K562 (cell line): ENCODE results near the gene ITGB2. TPM values are rescaled to one million over a fixed set of nuclear protein-coding genes. Genes with fewer than 3 reads are reported as not detected.

Experiments used
- BMI1 ChIP-seq: fragments of 150-350 bp; IDR thresholded peaks from 2 replicates; pipeline ENCODE4 v1.6.1; 2014; ENCODE audit warnings: low read length
- CBFB ChIP-seq: sonication (generic); formaldehyde crosslinking; IDR thresholded peaks from 2 replicates; pipeline ENCODE4 v1.4.0; 2020; ENCODE audit warnings: mild to moderate bottlenecking, missing genetic modification reagents
- CSDE1 ChIP-seq, 2 experiments: fragments of 450-650 bp; IDR thresholded peaks; 2 replicates each; pipeline ENCODE4 v1.6.1; 2016; ENCODE audit warnings: mild to moderate bottlenecking in 1 of 2
- FOXP1 ChIP-seq: sonication (generic); formaldehyde crosslinking; IDR thresholded peaks from 2 replicates; pipeline ENCODE4 v1.8.0; 2022; ENCODE audit warnings: mild to moderate bottlenecking, missing genetic modification reagents
- GATA2 ChIP-seq: sonication (generic); formaldehyde crosslinking; IDR thresholded peaks from 2 replicates; pipeline ENCODE4 v1.4.0; 2020; ENCODE audit warnings: mild to moderate bottlenecking, missing genetic modification reagents
- GTF3C2 ChIP-seq: IDR thresholded peaks from 3 replicates; pipeline ENCODE4 v1.6.1; 2011; ENCODE audit warnings: borderline replicate concordance, mild to moderate bottlenecking, moderate library complexity; ENCODE audit not compliant: insufficient read length; ENCODE audit errors: extremely low read depth
- MXI1 ChIP-seq: IDR thresholded peaks from 2 replicates; pipeline ENCODE4 v1.6.1; 2011; ENCODE audit warnings: low read depth, mild to moderate bottlenecking, improper control_type of control experiment, low read length
- SIX5 ChIP-seq, 2 experiments: IDR thresholded peaks; 2 replicates each; pipeline ENCODE4 v1.6.1; 2011; ENCODE audit warnings: low read length in 2 of 2, borderline replicate concordance in 1 of 2, low read depth in 1 of 2, mild to moderate bottlenecking in 1 of 2, moderate library complexity in 1 of 2; ENCODE audit not compliant: insufficient read depth in 1 of 2
- TEAD4 ChIP-seq, 2 experiments: sonication (generic) in 1 of 2; formaldehyde crosslinking in 1 of 2; IDR thresholded peaks; 2 replicates each; pipeline versions ENCODE4 v1.6.1 to v1.8.0; 2012 to 2022; ENCODE audit warnings: borderline replicate concordance in 1 of 2, inconsistent platforms in 1 of 2, low read length in 1 of 2, mild to moderate bottlenecking in 1 of 2, missing genetic modification reagents in 1 of 2
- ZKSCAN1 ChIP-seq: fragments of 150-350 bp; IDR thresholded peaks from 2 replicates; pipeline ENCODE4 v1.6.1; 2016; ENCODE audit warnings: low read depth, low read length
- ZNF274 ChIP-seq: IDR thresholded peaks from 2 replicates; pipeline ENCODE4 v1.6.1; 2011; ENCODE audit warnings: low read depth, mild to moderate bottlenecking, low read length, moderate library complexity, borderline replicate concordance
- ZNF449 ChIP-seq: fragments of 250-450 bp; sonication (Bioruptor Pico); IDR thresholded peaks from 2 replicates; pipeline ENCODE4 v1.8.0; 2022; ENCODE audit warnings: moderate library complexity, mild to moderate bottlenecking, inconsistent platforms
- ZNF551 ChIP-seq: fragments of 250-450 bp; sonication (Bioruptor Pico); IDR thresholded peaks from 2 replicates; pipeline ENCODE4 v1.5.0; 2021; ENCODE audit warnings: mild to moderate bottlenecking, moderate library complexity
- ZNF75A ChIP-seq: fragments of 450-650 bp; formaldehyde crosslinking; IDR thresholded peaks from 2 replicates; pipeline ENCODE4 v1.4.0; 2020; ENCODE audit warnings: mild to moderate bottlenecking
- polyA plus RNA-seq, 8 experiments: library from polyadenylated mRNA; depleted of rRNA in 4 of 8; stranded (reverse) in 5 of 8; unstranded in 3 of 8; fragments of >200 nt; fragmentation: Nextera tagmentation in 2 of 8; fragmentation: Illumina TruSeq in 1 of 8; extraction: Ambion mirVana in 2 of 8; extraction: Trizol in 1 of 8; gene quantifications; 2 replicates each; pipeline versions ENCODE4 v1.2.1 to v1.2.3, GENCODE V29; 2011 to 2014; ENCODE audit warnings: inconsistent platforms in 1 of 8, missing spikeins in 1 of 8
- total RNA-seq, 7 experiments: library from RNA; depleted of rRNA in 6 of 7; stranded (reverse); fragments of >200 nt in 6 of 7; fragmentation: Illumina TruSeq in 2 of 7; extraction: Trizol in 2 of 7; gene quantifications; 2 replicates each; pipeline versions ENCODE4 v1.2.1 to v1.2.3, GENCODE V29; 2011 to 2021; ENCODE audit warnings: low replicate concordance in 1 of 7
- TF ChIP-seq, protein P1 (sequence below): fragments of 250-450 bp; sonication (Bioruptor Pico); IDR thresholded peaks from 2 replicates; pipeline ENCODE4 v1.8.0; 2022; ENCODE audit warnings: inconsistent platforms
- TF ChIP-seq, protein P2 (sequence below), 2 experiments: fragments of 200-800 bp in 1 of 2; sonication (Bioruptor generic) in 1 of 2; sonication (generic) in 1 of 2; formaldehyde crosslinking in 1 of 2; IDR thresholded peaks in 1 of 2; conservative IDR thresholded peaks in 1 of 2; 2 replicates each; pipeline versions ENCODE4 v1.5.0 to v1.6.1; 2016 to 2020; ENCODE audit warnings: missing compliant biosample characterization in 1 of 2, missing genetic modification characterization in 1 of 2, missing genetic modification reagents in 1 of 2
- TF ChIP-seq, protein P3 (sequence below): fragments of 450-650 bp; IDR thresholded peaks from 2 replicates; pipeline ENCODE4 v1.7.0; 2016; ENCODE audit warnings: borderline replicate concordance

ITGB2 gene
- total and polyA plus RNA-seq, 9 of the 15 experiments (the other 6 are each of a cell fraction or from before 2014, with no cell fraction given) = 0.07 to 1.3 (median 0.51) TPM; not detected in 2

DNA sequence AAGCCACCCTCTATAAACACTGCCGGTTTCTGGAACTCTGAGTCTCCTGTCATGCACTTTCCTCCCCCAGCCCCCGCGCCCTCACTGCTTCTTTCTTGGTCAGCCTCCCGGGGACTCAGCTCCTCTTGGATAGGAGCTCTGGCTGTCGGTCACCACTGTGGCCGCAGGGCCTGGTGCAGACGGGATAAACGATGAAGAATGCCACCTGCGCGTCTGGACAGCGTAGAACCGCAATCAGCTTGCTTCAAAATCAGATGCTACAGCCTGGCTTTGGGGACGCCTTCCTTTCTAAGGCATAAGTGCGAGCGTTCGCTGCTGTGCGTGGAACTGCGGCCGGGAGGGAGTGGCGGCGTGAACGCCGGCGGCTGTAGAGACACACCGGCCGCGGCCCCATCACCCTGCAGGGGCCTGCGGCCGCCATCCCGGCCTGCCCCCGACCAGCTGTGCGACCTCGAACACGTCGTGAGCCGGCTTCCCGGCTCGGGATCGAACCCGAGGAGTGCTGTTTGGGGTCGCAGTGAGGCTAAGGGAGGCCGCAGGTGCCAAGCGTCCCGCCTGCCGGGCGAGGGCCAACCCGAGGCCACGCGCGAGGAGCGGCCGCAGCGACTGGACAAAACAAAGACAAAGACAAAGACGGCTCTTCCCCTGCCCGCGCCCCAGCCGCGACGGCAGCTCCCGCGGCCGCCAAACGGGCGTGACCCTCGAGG is 47.9 kb downstream of the ITGB2 start (continued):
- TF ChIP-seq GTF3C2 (no peak), ZKSCAN1 (no peak), ZNF551 (CRISPR knock-in tag) (no peak), BMI1 (no peak), CBFB (no peak), CSDE1 (IDR thresholded peaks at IDR 0.05) (no peak), GATA2 (CRISPR knock-in tag) (no peak), ZNF274 (no peak), SIX5 (IDR thresholded peaks at IDR 0.05; ENCODE audit: borderline replicate concordance in 1 of 2, insufficient read depth in 1 of 2, low read depth in 1 of 2, low read length in 2 of 2) (no peak), FOXP1 (CRISPR knock-in tag) (no peak), TEAD4 (IDR thresholded peaks at IDR 0.05; ENCODE audit: low read length) (no peak), TEAD4 (CRISPR knock-in tag; IDR thresholded peaks at IDR 0.05; ENCODE audit: borderline replicate concordance) (no peak), MXI1 (no peak), ZNF449 (CRISPR knock-in tag) (no peak), ZNF75A (CRISPR knock-in tag) (no peak)
- TF ChIP-seq, protein P1, sequence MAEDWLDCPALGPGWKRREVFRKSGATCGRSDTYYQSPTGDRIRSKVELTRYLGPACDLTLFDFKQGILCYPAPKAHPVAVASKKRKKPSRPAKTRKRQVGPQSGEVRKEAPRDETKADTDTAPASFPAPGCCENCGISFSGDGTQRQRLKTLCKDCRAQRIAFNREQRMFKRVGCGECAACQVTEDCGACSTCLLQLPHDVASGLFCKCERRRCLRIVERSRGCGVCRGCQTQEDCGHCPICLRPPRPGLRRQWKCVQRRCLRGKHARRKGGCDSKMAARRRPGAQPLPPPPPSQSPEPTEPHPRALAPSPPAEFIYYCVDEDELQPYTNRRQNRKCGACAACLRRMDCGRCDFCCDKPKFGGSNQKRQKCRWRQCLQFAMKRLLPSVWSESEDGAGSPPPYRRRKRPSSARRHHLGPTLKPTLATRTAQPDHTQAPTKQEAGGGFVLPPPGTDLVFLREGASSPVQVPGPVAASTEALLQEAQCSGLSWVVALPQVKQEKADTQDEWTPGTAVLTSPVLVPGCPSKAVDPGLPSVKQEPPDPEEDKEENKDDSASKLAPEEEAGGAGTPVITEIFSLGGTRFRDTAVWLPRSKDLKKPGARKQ = no peak
- TF ChIP-seq, protein P2, sequence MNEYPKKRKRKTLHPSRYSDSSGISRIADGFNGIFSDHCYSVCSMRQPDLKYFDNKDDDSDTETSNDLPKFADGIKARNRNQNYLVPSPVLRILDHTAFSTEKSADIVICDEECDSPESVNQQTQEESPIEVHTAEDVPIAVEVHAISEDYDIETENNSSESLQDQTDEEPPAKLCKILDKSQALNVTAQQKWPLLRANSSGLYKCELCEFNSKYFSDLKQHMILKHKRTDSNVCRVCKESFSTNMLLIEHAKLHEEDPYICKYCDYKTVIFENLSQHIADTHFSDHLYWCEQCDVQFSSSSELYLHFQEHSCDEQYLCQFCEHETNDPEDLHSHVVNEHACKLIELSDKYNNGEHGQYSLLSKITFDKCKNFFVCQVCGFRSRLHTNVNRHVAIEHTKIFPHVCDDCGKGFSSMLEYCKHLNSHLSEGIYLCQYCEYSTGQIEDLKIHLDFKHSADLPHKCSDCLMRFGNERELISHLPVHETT (CRISPR knock-in tag; conservative IDR thresholded peaks at IDR 0.05 in 1 of 2, IDR thresholded peaks at IDR 0.05 in 1 of 2) = peak in 1 of 2 experiments; percentile 4; a peak in 1 of 4 replicates
- TF ChIP-seq, protein P3, sequence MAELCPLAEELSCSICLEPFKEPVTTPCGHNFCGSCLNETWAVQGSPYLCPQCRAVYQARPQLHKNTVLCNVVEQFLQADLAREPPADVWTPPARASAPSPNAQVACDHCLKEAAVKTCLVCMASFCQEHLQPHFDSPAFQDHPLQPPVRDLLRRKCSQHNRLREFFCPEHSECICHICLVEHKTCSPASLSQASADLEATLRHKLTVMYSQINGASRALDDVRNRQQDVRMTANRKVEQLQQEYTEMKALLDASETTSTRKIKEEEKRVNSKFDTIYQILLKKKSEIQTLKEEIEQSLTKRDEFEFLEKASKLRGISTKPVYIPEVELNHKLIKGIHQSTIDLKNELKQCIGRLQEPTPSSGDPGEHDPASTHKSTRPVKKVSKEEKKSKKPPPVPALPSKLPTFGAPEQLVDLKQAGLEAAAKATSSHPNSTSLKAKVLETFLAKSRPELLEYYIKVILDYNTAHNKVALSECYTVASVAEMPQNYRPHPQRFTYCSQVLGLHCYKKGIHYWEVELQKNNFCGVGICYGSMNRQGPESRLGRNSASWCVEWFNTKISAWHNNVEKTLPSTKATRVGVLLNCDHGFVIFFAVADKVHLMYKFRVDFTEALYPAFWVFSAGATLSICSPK = no peak
